ENCODE data around the gene SYCE1L. TPM values are rescaled to one million over a fixed set of nuclear protein-coding genes. Genes with fewer than 3 reads are reported as not detected.

SYCE1L gene
- total RNA-seq, 4 donors from 2014 or later: 0.76 to 1.1 TPM; not detected in 2

DNA sequence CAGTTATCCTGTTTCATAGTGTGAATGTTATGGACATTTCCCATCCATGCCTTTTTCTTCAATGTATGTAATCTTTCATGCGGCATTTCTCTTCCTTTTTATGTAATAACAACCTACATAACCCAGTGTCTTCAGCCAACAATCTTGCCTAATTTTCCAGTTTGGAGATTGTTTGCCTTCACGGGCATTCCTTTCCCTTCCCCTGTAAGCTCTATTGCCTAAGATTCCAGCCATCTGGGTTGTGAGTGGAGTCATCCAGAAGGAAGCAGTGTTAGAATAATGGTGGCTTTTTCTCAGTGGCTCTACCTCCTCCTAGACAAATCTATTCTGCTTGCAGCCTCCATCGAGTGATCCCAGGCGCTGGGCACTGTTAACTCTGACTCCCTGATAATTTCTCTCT is 22.3 kb downstream of the SYCE1L start:
- H3K27ac ChIP-seq: no peak overlapping the region
- no peaks in the 10 kb centered on the region for H3K9me3 ChIP-seq
- H3K36me3 ChIP-seq: no peaks in the 10 kb centered on the region
- no peak for DNase-seq
- WGBS, 2 donors: 81 to 88% methylated on average over 4 of the region's 4 CpGs
- TF ChIP-seq POLR2A (IDR thresholded peaks at IDR 0.05): no peak
- no peak for TF ChIP-seq CTCF (IDR thresholded peaks at IDR 0.05)
- peaks cover 0 to 8% (median 0%) of the 10 kb centered on the region in 3 donors for H3K4me1 ChIP-seq
- no peak overlapping the region for H3K4me3 ChIP-seq
- intact Hi-C loops (cut with DNase I): no loop called here
- H3K27me3 ChIP-seq: peaks cover 0 to 23% (median 0%) of the 10 kb centered on the region in 4 donors

- H3K27me3 ChIP-seq: peaks cover 0 to 36% (median 0%) of the 10 kb centered on the region in 4 donors
- peaks cover 0 to 8% (median 0%) of the 10 kb centered on the region in 3 donors for H3K4me1 ChIP-seq
- TF ChIP-seq CTCF (IDR thresholded peaks at IDR 0.05) (peak in 2 of 6 experiments; percentile 17 to 22), POLR2A (IDR thresholded peaks at IDR 0.05) (no peak)
- no peak for DNase-seq
- no peak overlapping the region for H3K4me3 ChIP-seq
- H3K9me3 ChIP-seq: no peaks in the 10 kb centered on the region
- H3K36me3 ChIP-seq: no peaks in the 10 kb centered on the region
- intact Hi-C loops (cut with DNase I): no loop called here
- WGBS, 2 donors: 50 to 65% methylated on average over 7 to 10 of the region's 10 CpGs
- no peak overlapping the region for H3K27ac ChIP-seq
Measured at GRCh38 chr16:77223184-77223583, 24.0 kb downstream of the SYCE1L start.

GRCh38 chr16:77225182-77225581 is 26.0 kb downstream of the SYCE1L start:
- Histone ChIP-seq H3K27me3 (peaks cover 0 to 43% (median 0%) of the 10 kb centered on the region in 4 donors), H3K4me1 (peaks cover 0 to 8% (median 0%) of the 10 kb centered on the region in 3 donors), H3K36me3 (no peaks in the 10 kb centered on the region), H3K4me3 (no peak overlapping the region), H3K9me3 (no peaks in the 10 kb centered on the region), H3K27ac (no peak overlapping the region)
- WGBS, 2 donors: 83 to 87% methylated on average over 2 to 3 of the region's 3 CpGs
- intact Hi-C loops (cut with DNase I): no loop called here
- TF ChIP-seq POLR2A (IDR thresholded peaks at IDR 0.05): no peak
- TF ChIP-seq CTCF (IDR thresholded peaks at IDR 0.05): no peak
- no peak for DNase-seq

DNA sequence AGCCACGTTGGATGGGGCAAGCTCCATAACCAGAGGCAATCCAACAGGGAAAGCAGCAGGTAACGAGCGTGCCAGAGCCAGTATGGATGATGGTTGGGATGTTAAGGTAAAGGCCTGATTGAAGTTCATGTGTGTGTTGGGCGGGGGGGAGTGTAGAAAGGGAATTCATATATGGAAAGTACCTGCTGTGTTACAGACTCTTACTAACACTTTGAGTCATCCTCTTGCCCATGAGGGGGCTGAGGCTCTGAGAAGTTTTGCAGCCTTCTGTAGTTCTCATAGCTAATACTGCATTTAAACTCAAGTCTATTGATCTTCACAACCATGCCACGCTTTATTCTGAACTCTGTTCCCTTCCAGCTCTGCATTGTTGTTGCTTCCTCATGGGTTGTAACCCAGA is 28.5 kb downstream of the SYCE1L start:
- intact Hi-C loops (cut with DNase I): no loop called here
- no peak overlapping the region for H3K4me3 ChIP-seq
- H3K27me3 ChIP-seq: peaks cover 0 to 47% (median 0%) of the 10 kb centered on the region in 4 donors
- peaks cover 0 to 8% (median 0%) of the 10 kb centered on the region in 3 donors for H3K4me1 ChIP-seq
- H3K9me3 ChIP-seq: no peaks in the 10 kb centered on the region
- no peaks in the 10 kb centered on the region for H3K36me3 ChIP-seq
- TF ChIP-seq CTCF (IDR thresholded peaks at IDR 0.05): no peak
- no peak for TF ChIP-seq POLR2A (IDR thresholded peaks at IDR 0.05)
- H3K27ac ChIP-seq: no peak overlapping the region
- DNase-seq: no peak
- 67% methylated on average over 5 of the region's 5 CpGs for WGBS, 2 donors

- Histone ChIP-seq H3K36me3 (no peaks in the 10 kb centered on the region), H3K4me1 (no peaks in the 10 kb centered on the region), H3K4me3 (no peak overlapping the region), H3K27ac (no peak overlapping the region), H3K9me3 (no peaks in the 10 kb centered on the region), H3K27me3 (peaks cover 0 to 58% (median 0%) of the 10 kb centered on the region in 4 donors)
- DNase-seq: no peak
- TF ChIP-seq CTCF (IDR thresholded peaks at IDR 0.05) (no peak), POLR2A (IDR thresholded peaks at IDR 0.05) (no peak)
- intact Hi-C loops (cut with DNase I): no loop called here
- 81 to 87% methylated on average over 3 of the region's 3 CpGs for WGBS, 2 donors
Measured at GRCh38 chr16:77231047-77231446, 31.8 kb downstream of the SYCE1L start.
